Fibroblast of skin of scalp (primary cell): ENCODE measurements around the gene ZNHIT2.

Experiments
- DNase-seq: peaks from one replicate; pipeline ENCODE4 v3.0.0-alpha.2; 2013

Gene ZNHIT2

DNA sequence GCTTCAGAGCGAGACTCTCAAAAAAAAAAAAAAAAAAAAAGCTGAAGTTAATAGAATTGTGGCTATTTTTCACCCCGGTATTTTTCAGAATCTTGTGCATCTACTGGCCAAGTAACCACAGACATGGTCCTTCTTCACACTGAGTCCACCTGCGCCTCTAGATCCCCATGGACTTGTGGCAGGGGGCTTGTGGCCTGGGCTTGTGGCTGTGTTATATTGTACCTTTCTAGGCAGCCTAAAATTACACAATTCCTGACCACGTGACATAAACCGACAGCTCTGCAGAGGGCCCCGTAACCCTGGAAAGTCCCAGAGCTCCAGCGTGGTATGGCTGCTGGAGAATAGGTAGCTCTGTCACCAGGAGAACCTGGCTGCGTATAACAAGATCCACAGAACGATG is 48.3 kb downstream of the ZNHIT2 start:
- no peak for DNase-seq

DNA sequence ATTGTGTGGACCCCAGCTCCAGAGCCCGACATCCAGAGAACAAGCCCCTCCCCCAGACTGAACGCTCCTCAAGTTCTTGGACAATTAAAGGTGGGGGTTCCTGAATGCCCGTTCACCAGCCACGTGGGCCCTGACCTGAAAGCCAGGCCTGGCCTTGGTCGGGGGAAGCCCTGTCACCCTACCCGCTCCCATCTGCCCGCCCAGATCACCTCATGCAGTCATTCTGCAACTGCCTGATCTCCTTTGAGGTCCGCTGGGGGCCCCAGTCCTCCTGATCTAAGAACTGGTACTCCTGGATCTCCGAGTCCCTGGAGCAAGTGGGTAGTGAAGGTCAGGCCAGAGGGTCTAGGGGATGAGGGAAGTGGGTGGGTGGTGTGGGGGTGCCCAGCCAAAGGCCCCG is 50.1 kb downstream of the ZNHIT2 start:
- DNase-seq = no peak

DNA sequence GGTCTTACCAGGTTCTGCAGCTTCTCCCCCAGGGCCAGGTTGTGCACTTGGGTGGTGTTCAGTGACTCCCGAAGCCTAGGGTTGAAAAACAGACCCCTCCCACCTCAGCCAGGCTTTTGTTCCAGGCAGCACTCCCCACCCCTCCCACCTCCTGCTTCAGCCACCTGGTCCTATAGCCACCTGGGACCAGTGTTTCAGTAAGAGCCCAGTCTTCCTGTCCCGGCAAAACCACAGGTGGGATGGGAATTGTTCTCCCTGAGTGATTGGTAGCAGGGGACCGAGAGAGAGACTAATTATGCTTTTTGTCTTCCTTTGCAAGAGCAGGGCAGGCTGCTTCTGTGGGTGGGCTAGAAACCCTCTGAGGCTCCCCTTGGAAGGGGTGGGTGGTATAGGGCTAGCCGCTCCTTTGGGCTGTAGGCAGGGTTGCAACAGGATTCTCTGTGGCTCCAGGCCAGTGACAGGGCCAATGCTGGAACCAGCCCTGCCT is 50.7 kb downstream of the ZNHIT2 start:
- DNase-seq = no peak
